ENCODE results near the gene ASCL4. TPM values are rescaled to one million over a fixed set of nuclear protein-coding genes. Genes with fewer than 3 reads are reported as not detected.

The ASCL4 gene
- total RNA-seq, 1 donor from 2014 or later, result not detected

- Histone ChIP-seq H3K9me3 (no peaks in the 10 kb centered on the region), H3K4me1 (no peaks in the 10 kb centered on the region), H3K27me3 (no peaks in the 10 kb centered on the region), H3K4me3 (no peak overlapping the region), H3K27ac (no peak overlapping the region), H3K36me3 (no peaks in the 10 kb centered on the region)
- DNase-seq, result no peak
- no peak for TF ChIP-seq CTCF (IDR thresholded peaks at IDR 0.05)
- no peak for ATAC-seq
- intact Hi-C loops (cut with DNase I), result no loop called here
Measured at GRCh38 chr12:107765316-107765715, 9.2 kb upstream of the ASCL4 start.

GRCh38 chr12:107767466-107767865, 7.0 kb upstream of the ASCL4 start:
- Histone ChIP-seq H3K4me1 (no peaks in the 10 kb centered on the region), H3K27me3 (peaks cover 5% of the 10 kb centered on the region), H3K36me3 (no peaks in the 10 kb centered on the region), H3K27ac (no peak overlapping the region), H3K4me3 (no peak overlapping the region), H3K9me3 (no peaks in the 10 kb centered on the region)
- DNase-seq, result no peak
- intact Hi-C loops (cut with DNase I), result no loop called here
- TF ChIP-seq CTCF (IDR thresholded peaks at IDR 0.05), result no peak
- no peak for ATAC-seq

GRCh38 chr12:107775093-107775721, 703 bp downstream of the ASCL4 start:
- intact Hi-C loops (cut with DNase I), result no loop called here
- Histone ChIP-seq H3K27me3 (peaks cover 52% of the 10 kb centered on the region), H3K36me3 (no peaks in the 10 kb centered on the region), H3K4me1 (no peaks in the 10 kb centered on the region), H3K9me3 (no peaks in the 10 kb centered on the region), H3K4me3 (peak overlapping the region; percentile 11), H3K27ac (no peak overlapping the region)
- TF ChIP-seq CTCF (IDR thresholded peaks at IDR 0.05), result no peak
- DNase-seq, result peak; percentile 64
- ATAC-seq, result peak; percentile 32

GRCh38 chr12:107776171-107776570, 1.7 kb downstream of the ASCL4 start:
- H3K4me3 ChIP-seq, result no peak overlapping the region
- peaks cover 52% of the 10 kb centered on the region for H3K27me3 ChIP-seq
- intact Hi-C loops (cut with DNase I), result no loop called here
- no peak for ATAC-seq
- H3K36me3 ChIP-seq, result no peaks in the 10 kb centered on the region
- no peaks in the 10 kb centered on the region for H3K4me1 ChIP-seq
- H3K27ac ChIP-seq, result no peak overlapping the region
- no peak for TF ChIP-seq CTCF (IDR thresholded peaks at IDR 0.05)
- no peak for DNase-seq
- H3K9me3 ChIP-seq, result no peaks in the 10 kb centered on the region

GRCh38 chr12:107778383-107779025, 4.0 kb downstream of the ASCL4 start:
- TF ChIP-seq CTCF (IDR thresholded peaks at IDR 0.05), result no peak
- Histone ChIP-seq H3K36me3 (no peaks in the 10 kb centered on the region), H3K4me3 (no peak overlapping the region), H3K4me1 (no peaks in the 10 kb centered on the region), H3K27ac (no peak overlapping the region), H3K27me3 (peaks cover 36% of the 10 kb centered on the region), H3K9me3 (no peaks in the 10 kb centered on the region)
- DNase-seq (no peak), ATAC-seq (peak; percentile 79)
- intact Hi-C loops (cut with DNase I), result no loop called here

Measured in upper lobe of right lung (tissue), 1 donor.